ENCODE data around the gene SLIT3.
"Not testable (repeated sequence)": the region's sequence is repeated elsewhere in the genome, so short reads cannot be mapped to it uniquely, and the experiment has no call there.

The SLIT3 gene

GRCh38 chr5:169142264-169142970 is 158.5 kb downstream of the SLIT3 start:
- DNase-seq (ENCODE audit: low spot score), result no peak

GRCh38 chr5:169140215-169140614 is 160.7 kb downstream of the SLIT3 start:
- not testable (repeated sequence) for DNase-seq (ENCODE audit: low spot score)

- no peak for DNase-seq (ENCODE audit: low spot score)
Observed at GRCh38 chr5:169139480-169140050, 161.4 kb downstream of the SLIT3 start.

- no peak for DNase-seq (ENCODE audit: low spot score)
Observed at GRCh38 chr5:169133531-169133930, 167.4 kb downstream of the SLIT3 start.

- DNase-seq (ENCODE audit: low spot score), result no peak
Observed at GRCh38 chr5:169132302-169132660, 168.7 kb downstream of the SLIT3 start.

- DNase-seq (ENCODE audit: low spot score), result no peak
Observed at GRCh38 chr5:169131616-169132301, 169.2 kb downstream of the SLIT3 start.

- no peak for DNase-seq (ENCODE audit: low spot score)
Observed at GRCh38 chr5:169128679-169129078, 172.3 kb downstream of the SLIT3 start.

- no peak for DNase-seq (ENCODE audit: low spot score)
Observed at GRCh38 chr5:169127431-169127830, 173.5 kb downstream of the SLIT3 start.

- no peak for DNase-seq (ENCODE audit: low spot score)
Observed at GRCh38 chr5:169126481-169127021, 174.4 kb downstream of the SLIT3 start.

- no peak for DNase-seq (ENCODE audit: low spot score)
Observed at GRCh38 chr5:169125571-169125970, 175.4 kb downstream of the SLIT3 start.

GRCh38 chr5:169122951-169123350 is 178.0 kb downstream of the SLIT3 start:
- no peak for DNase-seq (ENCODE audit: low spot score)

- DNase-seq (ENCODE audit: low spot score), result no peak
Observed at GRCh38 chr5:169121630-169122420, 179.1 kb downstream of the SLIT3 start.

GRCh38 chr5:169119288-169120048 is 181.5 kb downstream of the SLIT3 start:
- DNase-seq (ENCODE audit: low spot score), result no peak

GRCh38 chr5:169116961-169117461 is 183.9 kb downstream of the SLIT3 start:
- DNase-seq (ENCODE audit: low spot score), result no peak

- no peak for DNase-seq (ENCODE audit: low spot score)
Observed at GRCh38 chr5:169115461-169116124, 185.3 kb downstream of the SLIT3 start.

GRCh38 chr5:169114466-169115065 is 186.4 kb downstream of the SLIT3 start:
- no peak for DNase-seq (ENCODE audit: low spot score)

- peak; percentile 81 for DNase-seq (ENCODE audit: low spot score)
Observed at GRCh38 chr5:169112016-169112415, 188.9 kb downstream of the SLIT3 start.

- DNase-seq (ENCODE audit: low spot score), result peak; percentile 18
Observed at GRCh38 chr5:169106911-169107706, 193.8 kb downstream of the SLIT3 start.

- DNase-seq (ENCODE audit: low spot score), result not testable (repeated sequence)
Observed at GRCh38 chr5:169105582-169105981, 195.4 kb downstream of the SLIT3 start.

Measured in pons (tissue), 1 donor.